ENCODE data around the gene KLHL14.
"Not testable (repeated sequence)": the region's sequence is repeated elsewhere in the genome, so short reads cannot be mapped to it uniquely, and the experiment has no call there.

Gene KLHL14

GRCh38 chr18:32714571-32715148, 58.2 kb downstream of the KLHL14 start:
- no peak for DNase-seq

- DNase-seq = no peak
These were observed 60.0 kb downstream of the KLHL14 start for GRCh38 chr18:32712860-32713259.

- DNase-seq = no peak
These were observed 61.0 kb downstream of the KLHL14 start for GRCh38 chr18:32711862-32712261.

GRCh38 chr18:32707586-32707985, 65.2 kb downstream of the KLHL14 start:
- no peak for DNase-seq

GRCh38 chr18:32707147-32707546, 65.7 kb downstream of the KLHL14 start:
- no peak for DNase-seq

- DNase-seq = no peak
These were observed 71.5 kb downstream of the KLHL14 start for GRCh38 chr18:32701313-32701712.

- no peak for DNase-seq
These were observed 74.7 kb downstream of the KLHL14 start for GRCh38 chr18:32698153-32698552.

GRCh38 chr18:32696376-32696775, 76.4 kb downstream of the KLHL14 start:
- no peak for DNase-seq

GRCh38 chr18:32695534-32695933, 77.3 kb downstream of the KLHL14 start:
- DNase-seq = no peak

- DNase-seq = no peak
These were observed 84.0 kb downstream of the KLHL14 start for GRCh38 chr18:32688821-32689220.

GRCh38 chr18:32684940-32685339, 87.9 kb downstream of the KLHL14 start:
- no peak for DNase-seq

- DNase-seq = no peak
These were observed 88.7 kb downstream of the KLHL14 start for GRCh38 chr18:32684096-32684495.

- DNase-seq = no peak
These were observed 89.8 kb downstream of the KLHL14 start for GRCh38 chr18:32683044-32683443.

- DNase-seq = no peak
These were observed 95.2 kb downstream of the KLHL14 start for GRCh38 chr18:32677578-32677977.

- DNase-seq = no peak
These were observed 98.3 kb downstream of the KLHL14 start for GRCh38 chr18:32674491-32674890.

- no peak for DNase-seq
These were observed 100.4 kb downstream of the KLHL14 start for GRCh38 chr18:32672398-32672797.

GRCh38 chr18:32670727-32671126, 102.1 kb downstream of the KLHL14 start:
- no peak for DNase-seq

- DNase-seq = no peak
These were observed 103.2 kb downstream of the KLHL14 start for GRCh38 chr18:32669549-32670165.

GRCh38 chr18:32668956-32669355, 103.9 kb downstream of the KLHL14 start:
- DNase-seq = no peak

GRCh38 chr18:32661486-32662299, 111.1 kb downstream of the KLHL14 start:
- no peak for DNase-seq

GRCh38 chr18:32654507-32654906, 118.3 kb downstream of the KLHL14 start:
- not testable (repeated sequence) for DNase-seq

GRCh38 chr18:32637659-32638058, 135.2 kb downstream of the KLHL14 start:
- DNase-seq = not testable (repeated sequence)

GRCh38 chr18:32637226-32637625, 135.6 kb downstream of the KLHL14 start:
- no peak for DNase-seq

- DNase-seq = no peak
These were observed 137.9 kb downstream of the KLHL14 start for GRCh38 chr18:32634876-32635431.
